ENCODE results near the gene ZNF292. TPM values are rescaled to one million over a fixed set of nuclear protein-coding genes. Genes with fewer than 3 reads are reported as not detected.

ZNF292 gene
- total RNA-seq, 1 donor = 34.7 TPM

DNA sequence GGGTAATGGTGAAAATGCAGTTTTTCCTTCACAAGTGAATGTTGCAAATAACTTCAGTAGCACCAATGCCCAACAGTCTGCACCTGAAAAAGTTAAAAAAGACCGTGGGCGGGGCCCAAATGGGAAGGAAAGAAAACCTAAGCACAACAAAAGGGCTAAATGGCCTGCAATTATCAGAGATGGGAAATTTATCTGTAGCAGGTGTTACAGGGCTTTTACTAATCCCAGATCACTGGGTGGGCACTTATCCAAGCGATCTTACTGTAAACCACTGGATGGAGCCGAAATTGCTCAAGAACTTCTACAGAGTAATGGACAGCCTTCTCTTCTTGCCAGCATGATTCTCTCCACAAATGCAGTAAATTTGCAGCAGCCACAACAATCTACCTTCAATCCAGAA, 102.2 kb downstream of the ZNF292 start:
- H3K4me3 ChIP-seq (ENCODE audit: low read depth, low read length) = no peak overlapping the region
- TF ChIP-seq, protein P1, sequence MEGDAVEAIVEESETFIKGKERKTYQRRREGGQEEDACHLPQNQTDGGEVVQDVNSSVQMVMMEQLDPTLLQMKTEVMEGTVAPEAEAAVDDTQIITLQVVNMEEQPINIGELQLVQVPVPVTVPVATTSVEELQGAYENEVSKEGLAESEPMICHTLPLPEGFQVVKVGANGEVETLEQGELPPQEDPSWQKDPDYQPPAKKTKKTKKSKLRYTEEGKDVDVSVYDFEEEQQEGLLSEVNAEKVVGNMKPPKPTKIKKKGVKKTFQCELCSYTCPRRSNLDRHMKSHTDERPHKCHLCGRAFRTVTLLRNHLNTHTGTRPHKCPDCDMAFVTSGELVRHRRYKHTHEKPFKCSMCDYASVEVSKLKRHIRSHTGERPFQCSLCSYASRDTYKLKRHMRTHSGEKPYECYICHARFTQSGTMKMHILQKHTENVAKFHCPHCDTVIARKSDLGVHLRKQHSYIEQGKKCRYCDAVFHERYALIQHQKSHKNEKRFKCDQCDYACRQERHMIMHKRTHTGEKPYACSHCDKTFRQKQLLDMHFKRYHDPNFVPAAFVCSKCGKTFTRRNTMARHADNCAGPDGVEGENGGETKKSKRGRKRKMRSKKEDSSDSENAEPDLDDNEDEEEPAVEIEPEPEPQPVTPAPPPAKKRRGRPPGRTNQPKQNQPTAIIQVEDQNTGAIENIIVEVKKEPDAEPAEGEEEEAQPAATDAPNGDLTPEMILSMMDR (IDR thresholded peaks at IDR 0.05; ENCODE audit: insufficient read depth, low read length) = no peak
- no peak for DNase-seq (ENCODE audit: low read depth)

DNA sequence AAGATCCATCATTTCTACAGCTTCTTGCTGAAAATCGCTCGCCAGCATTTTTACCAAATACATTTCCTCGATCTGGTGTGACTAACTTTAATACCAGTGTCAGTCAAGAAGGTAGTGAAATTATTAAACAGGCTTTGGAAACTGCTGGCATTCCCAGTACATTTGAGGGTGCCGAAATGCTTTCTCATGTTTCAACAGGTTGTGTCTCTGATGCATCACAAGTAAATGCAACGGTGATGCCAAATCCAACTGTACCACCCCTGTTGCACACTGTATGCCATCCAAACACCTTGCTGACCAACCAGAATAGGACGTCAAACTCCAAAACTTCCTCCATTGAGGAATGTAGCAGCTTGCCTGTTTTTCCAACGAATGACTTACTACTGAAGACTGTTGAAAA, 102.6 kb downstream of the ZNF292 start:
- TF ChIP-seq, protein P1 (IDR thresholded peaks at IDR 0.05; ENCODE audit: insufficient read depth, low read length) = no peak
- H3K4me3 ChIP-seq (ENCODE audit: low read depth, low read length) = no peak overlapping the region
- DNase-seq (ENCODE audit: low read depth) = no peak

DNA sequence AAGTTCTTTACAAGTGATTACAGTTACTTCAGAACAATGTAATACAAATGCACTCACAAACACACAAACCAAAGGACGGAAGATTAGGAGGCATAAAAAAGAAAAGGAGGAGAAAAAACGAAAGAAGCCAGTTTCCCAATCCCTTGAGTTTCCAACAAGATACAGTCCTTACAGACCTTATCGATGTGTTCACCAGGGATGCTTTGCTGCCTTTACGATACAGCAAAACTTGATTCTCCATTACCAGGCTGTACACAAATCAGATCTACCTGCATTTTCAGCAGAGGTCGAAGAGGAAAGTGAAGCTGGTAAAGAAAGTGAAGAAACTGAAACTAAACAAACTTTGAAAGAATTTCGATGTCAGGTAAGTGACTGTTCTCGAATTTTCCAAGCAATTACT, 104.4 kb downstream of the ZNF292 start:
- TF ChIP-seq, protein P1 (IDR thresholded peaks at IDR 0.05; ENCODE audit: insufficient read depth, low read length) = no peak
- H3K4me3 ChIP-seq (ENCODE audit: low read depth, low read length) = no peak overlapping the region
- DNase-seq (ENCODE audit: low read depth) = no peak

DNA sequence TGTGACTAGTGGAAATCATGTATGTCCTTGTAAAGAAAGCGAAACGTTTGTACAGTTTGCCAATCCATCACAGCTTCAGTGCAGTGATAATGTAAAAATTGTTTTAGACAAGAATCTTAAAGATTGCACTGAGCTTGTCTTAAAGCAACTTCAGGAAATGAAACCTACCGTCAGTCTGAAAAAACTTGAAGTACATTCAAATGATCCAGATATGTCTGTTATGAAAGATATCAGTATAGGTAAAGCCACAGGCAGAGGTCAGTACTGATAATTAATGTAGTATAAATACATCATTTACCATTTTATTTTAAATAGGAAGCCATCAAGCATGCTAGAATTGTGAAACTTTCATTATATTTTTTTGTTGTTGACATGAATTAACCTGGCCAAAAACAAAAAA, 106.2 kb downstream of the ZNF292 start:
- no peak for DNase-seq (ENCODE audit: low read depth)
- TF ChIP-seq, protein P1 (IDR thresholded peaks at IDR 0.05; ENCODE audit: insufficient read depth, low read length) = no peak
- no peak overlapping the region for H3K4me3 ChIP-seq (ENCODE audit: low read depth, low read length)

DNA sequence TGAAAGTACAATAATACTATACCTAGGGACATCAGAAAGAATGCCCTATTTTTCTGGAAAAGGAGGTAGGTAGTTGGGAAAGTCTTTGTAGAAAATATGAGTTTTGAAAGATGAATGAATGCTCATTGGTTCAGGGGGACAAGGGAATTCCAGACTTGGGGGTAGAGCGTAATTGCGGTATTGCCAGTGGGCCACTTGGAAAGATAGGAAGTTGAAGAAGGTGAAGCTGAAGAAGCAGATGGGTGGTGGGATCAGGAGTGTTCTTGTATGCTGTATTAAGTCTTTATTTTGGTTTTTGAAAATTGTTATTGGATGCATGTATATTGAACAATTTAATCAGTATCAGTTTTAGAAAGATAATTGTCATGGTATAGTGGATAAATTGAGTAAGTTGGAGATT, 109.1 kb downstream of the ZNF292 start:
- no peak overlapping the region for H3K4me3 ChIP-seq (ENCODE audit: low read depth, low read length)
- TF ChIP-seq, protein P1 (IDR thresholded peaks at IDR 0.05; ENCODE audit: insufficient read depth, low read length) = no peak

DNA sequence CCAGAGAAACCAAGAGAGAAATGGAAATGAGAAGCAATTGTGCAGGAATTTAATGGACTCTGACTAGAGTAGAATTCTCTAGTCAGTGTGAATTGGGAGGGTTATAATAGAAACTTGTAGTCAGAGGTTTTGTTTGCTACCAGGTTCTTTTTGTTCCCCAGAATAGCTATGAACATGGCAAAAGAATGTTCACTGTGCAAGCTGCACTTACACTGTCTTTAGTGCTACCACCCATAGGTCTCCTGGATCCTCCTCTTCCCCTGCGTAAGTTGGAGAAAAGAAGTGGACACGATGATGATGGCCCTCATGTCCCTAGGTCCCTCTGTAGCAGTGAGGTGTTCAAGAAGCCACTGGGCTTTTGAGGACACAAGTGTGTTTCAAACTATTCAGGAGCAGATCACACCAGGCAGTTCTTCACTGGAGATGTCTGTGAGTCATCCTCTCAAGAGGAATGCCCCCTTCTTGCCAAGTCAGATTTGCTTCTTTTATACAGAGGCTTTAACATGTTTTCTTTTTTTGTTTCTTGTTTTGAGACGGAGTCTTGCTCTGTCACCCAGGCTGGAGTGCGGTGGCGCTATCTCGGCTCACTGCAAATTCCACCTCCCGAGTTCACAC, 119.4 kb downstream of the ZNF292 start:
- H3K4me3 ChIP-seq (ENCODE audit: low read depth, low read length) = no peak overlapping the region
- TF ChIP-seq, protein P1 (IDR thresholded peaks at IDR 0.05; ENCODE audit: insufficient read depth, low read length) = no peak
- DNase-seq (ENCODE audit: low read depth) = peak; percentile 73

More for the DNA sequence above, 109.1 kb downstream of the ZNF292 start:
- no peak for DNase-seq (ENCODE audit: low read depth)

DNA sequence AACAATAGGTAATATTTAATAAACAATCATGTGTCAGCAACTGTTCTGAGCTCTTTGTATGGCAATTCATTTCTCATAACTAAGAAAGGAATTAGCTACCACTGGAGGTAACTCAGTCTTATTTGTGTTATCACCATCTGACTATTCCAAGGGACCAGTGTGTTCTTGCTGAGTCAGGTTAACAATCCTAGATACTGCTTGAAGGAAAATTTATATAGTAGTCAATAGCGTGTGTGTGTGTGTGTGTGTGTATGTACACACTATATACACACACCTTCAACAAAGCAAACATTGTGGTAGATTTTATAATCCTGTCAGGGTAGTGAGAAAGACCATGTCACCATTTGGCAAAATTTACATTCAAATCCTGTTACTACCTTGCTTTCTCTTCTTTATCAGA, 121.3 kb downstream of the ZNF292 start:
- TF ChIP-seq, protein P1 (IDR thresholded peaks at IDR 0.05; ENCODE audit: insufficient read depth, low read length) = no peak
- no peak for DNase-seq (ENCODE audit: low read depth)
- no peak overlapping the region for H3K4me3 ChIP-seq (ENCODE audit: low read depth, low read length)
